ENCODE measurements around the gene SLC4A1. TPM values are rescaled to one million over a fixed set of nuclear protein-coding genes. Genes with fewer than 3 reads are reported as not detected.

SLC4A1 gene
- total and polyA plus RNA-seq, 2 of the 13 experiments (the other 11 are each of a cell fraction or from before 2014, with no cell fraction given), result not detected

DNA sequence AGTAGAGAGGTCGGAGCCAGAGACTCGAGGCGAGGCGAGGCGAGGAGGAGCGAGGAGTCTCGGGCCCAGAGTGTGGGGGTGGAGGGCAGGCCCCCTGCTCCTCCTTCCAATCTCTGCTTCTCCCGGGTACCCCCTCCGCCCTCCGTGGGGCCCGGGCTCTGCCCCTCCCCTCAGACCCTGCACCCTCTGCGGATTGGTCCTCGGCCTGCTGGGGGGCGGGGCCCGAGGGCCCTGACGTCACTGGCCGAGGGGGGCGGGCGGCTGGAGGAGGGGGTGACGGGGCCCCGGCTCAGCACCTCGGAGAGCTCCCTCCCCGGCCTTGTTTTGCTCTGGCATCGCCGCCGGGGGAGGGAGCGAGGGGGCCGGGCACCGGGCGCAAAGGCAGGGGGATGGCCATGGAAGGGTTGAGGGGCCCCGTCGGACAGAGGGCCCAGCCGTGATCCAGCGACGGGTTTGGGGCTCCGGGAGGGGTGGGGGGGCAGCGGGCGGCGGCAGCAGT is 40.4 kb upstream of the SLC4A1 start, which contains the start of gene RUNDC3A (continued):
- TF ChIP-seq, protein P1, sequence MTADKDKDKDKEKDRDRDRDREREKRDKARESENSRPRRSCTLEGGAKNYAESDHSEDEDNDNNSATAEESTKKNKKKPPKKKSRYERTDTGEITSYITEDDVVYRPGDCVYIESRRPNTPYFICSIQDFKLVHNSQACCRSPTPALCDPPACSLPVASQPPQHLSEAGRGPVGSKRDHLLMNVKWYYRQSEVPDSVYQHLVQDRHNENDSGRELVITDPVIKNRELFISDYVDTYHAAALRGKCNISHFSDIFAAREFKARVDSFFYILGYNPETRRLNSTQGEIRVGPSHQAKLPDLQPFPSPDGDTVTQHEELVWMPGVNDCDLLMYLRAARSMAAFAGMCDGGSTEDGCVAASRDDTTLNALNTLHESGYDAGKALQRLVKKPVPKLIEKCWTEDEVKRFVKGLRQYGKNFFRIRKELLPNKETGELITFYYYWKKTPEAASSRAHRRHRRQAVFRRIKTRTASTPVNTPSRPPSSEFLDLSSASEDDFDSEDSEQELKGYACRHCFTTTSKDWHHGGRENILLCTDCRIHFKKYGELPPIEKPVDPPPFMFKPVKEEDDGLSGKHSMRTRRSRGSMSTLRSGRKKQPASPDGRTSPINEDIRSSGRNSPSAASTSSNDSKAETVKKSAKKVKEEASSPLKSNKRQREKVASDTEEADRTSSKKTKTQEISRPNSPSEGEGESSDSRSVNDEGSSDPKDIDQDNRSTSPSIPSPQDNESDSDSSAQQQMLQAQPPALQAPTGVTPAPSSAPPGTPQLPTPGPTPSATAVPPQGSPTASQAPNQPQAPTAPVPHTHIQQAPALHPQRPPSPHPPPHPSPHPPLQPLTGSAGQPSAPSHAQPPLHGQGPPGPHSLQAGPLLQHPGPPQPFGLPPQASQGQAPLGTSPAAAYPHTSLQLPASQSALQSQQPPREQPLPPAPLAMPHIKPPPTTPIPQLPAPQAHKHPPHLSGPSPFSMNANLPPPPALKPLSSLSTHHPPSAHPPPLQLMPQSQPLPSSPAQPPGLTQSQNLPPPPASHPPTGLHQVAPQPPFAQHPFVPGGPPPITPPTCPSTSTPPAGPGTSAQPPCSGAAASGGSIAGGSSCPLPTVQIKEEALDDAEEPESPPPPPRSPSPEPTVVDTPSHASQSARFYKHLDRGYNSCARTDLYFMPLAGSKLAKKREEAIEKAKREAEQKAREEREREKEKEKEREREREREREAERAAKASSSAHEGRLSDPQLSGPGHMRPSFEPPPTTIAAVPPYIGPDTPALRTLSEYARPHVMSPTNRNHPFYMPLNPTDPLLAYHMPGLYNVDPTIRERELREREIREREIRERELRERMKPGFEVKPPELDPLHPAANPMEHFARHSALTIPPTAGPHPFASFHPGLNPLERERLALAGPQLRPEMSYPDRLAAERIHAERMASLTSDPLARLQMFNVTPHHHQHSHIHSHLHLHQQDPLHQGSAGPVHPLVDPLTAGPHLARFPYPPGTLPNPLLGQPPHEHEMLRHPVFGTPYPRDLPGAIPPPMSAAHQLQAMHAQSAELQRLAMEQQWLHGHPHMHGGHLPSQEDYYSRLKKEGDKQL (CRISPR knock-in tag; IDR thresholded peaks at IDR 0.05; ENCODE audit: low read depth), result no peak
- 0 out of 2 replicates have a peak, but pooled peaks have one; percentile 60 for TF ChIP-seq ZNF557 (CRISPR knock-in tag; IDR thresholded peaks at IDR 0.05)
- TF ChIP-seq U2AF2 (IDR thresholded peaks at IDR 0.05; ENCODE audit: low read depth, low read length), result no peak
- no peak for TF ChIP-seq ZNF781 (CRISPR knock-in tag; IDR thresholded peaks at IDR 0.05; ENCODE audit: borderline replicate concordance, not compliant biosample characterization)
- peak; percentile 94 for TF ChIP-seq KDM4B (CRISPR knock-in tag; IDR thresholded peaks at IDR 0.05)
- no peak for TF ChIP-seq ZMYM2 (CRISPR knock-in tag; IDR thresholded peaks at IDR 0.05)
- TF ChIP-seq SP140L (CRISPR knock-in tag; IDR thresholded peaks at IDR 0.05; ENCODE audit: borderline replicate concordance), result no peak
- TF ChIP-seq, protein P2, sequence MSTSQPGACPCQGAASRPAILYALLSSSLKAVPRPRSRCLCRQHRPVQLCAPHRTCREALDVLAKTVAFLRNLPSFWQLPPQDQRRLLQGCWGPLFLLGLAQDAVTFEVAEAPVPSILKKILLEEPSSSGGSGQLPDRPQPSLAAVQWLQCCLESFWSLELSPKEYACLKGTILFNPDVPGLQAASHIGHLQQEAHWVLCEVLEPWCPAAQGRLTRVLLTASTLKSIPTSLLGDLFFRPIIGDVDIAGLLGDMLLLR (CRISPR knock-in tag; IDR thresholded peaks at IDR 0.05), result peak; percentile 38; the same call in 1 of the 2 replicates
- TF ChIP-seq STAT5B (CRISPR knock-in tag; IDR thresholded peaks at IDR 0.05), result peak; percentile 77; the same call in 1 of the 2 replicates
- TF ChIP-seq PPARG (CRISPR knock-in tag; conservative IDR thresholded peaks at IDR 0.05), result 0 out of 2 replicates have a peak, but pooled peaks have one; percentile 27
- peak; percentile 88; the same call in 1 of the 2 replicates for TF ChIP-seq SIN3A (IDR thresholded peaks at IDR 0.05; ENCODE audit: borderline replicate concordance, low read depth, low read length)
- TF ChIP-seq, protein P3, sequence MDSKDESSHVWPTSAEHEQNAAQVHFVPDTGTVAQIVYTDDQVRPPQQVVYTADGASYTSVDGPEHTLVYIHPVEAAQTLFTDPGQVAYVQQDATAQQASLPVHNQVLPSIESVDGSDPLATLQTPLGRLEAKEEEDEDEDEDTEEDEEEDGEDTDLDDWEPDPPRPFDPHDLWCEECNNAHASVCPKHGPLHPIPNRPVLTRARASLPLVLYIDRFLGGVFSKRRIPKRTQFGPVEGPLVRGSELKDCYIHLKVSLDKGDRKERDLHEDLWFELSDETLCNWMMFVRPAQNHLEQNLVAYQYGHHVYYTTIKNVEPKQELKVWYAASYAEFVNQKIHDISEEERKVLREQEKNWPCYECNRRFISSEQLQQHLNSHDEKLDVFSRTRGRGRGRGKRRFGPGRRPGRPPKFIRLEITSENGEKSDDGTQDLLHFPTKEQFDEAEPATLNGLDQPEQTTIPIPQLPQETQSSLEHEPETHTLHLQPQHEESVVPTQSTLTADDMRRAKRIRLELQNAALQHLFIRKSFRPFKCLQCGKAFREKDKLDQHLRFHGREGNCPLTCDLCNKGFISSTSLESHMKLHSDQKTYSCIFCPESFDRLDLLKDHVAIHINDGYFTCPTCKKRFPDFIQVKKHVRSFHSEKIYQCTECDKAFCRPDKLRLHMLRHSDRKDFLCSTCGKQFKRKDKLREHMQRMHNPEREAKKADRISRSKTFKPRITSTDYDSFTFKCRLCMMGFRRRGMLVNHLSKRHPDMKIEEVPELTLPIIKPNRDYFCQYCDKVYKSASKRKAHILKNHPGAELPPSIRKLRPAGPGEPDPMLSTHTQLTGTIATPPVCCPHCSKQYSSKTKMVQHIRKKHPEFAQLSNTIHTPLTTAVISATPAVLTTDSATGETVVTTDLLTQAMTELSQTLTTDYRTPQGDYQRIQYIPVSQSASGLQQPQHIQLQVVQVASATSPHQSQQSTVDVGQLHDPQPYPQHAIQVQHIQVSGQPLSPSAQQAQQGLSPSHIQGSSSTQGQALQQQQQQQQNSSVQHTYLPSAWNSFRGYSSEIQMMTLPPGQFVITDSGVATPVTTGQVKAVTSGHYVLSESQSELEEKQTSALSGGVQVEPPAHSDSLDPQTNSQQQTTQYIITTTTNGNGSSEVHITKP (CRISPR knock-in tag; IDR thresholded peaks at IDR 0.05; ENCODE audit: low read depth), result peak; percentile 64; the same call in 1 of the 2 replicates
- TF ChIP-seq EZH2 (conservative IDR thresholded peaks at IDR 0.05; ENCODE audit: low read depth, low read length), result no peak
- TF ChIP-seq ATM (IDR thresholded peaks at IDR 0.05; ENCODE audit: borderline replicate concordance), result no peak
- TF ChIP-seq ZBTB1 (CRISPR knock-in tag; IDR thresholded peaks at IDR 0.05; ENCODE audit: borderline replicate concordance), result no peak; the same call in 1 of the 2 replicates
- TF ChIP-seq BRD4 (CRISPR knock-in tag; IDR thresholded peaks at IDR 0.05), result no peak
- peak; percentile 85 for TF ChIP-seq JARID2 (CRISPR knock-in tag; IDR thresholded peaks at IDR 0.05; ENCODE audit: insufficient replicate concordance)
- TF ChIP-seq TRIM24 (CRISPR knock-in tag; IDR thresholded peaks at IDR 0.05), result no peak
- TF ChIP-seq, protein P4, sequence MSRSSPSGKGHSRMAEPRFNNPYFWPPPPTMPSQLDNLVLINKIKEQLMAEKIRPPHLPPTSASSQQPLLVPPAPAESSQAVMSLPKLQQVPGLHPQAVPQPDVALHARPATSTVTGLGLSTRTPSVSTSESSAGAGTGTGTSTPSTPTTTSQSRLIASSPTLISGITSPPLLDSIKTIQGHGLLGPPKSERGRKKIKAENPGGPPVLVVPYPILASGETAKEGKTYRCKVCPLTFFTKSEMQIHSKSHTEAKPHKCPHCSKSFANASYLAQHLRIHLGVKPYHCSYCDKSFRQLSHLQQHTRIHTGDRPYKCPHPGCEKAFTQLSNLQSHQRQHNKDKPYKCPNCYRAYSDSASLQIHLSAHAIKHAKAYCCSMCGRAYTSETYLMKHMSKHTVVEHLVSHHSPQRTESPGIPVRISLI (CRISPR knock-in tag; IDR thresholded peaks at IDR 0.05; ENCODE audit: borderline replicate concordance), result no peak
- peak; percentile 62; the same call in 1 of the 2 replicates for TF ChIP-seq ZNF317 (CRISPR knock-in tag; IDR thresholded peaks at IDR 0.05)
